GM23248 (cell line): ENCODE measurements around the gene IFNA2. TPM values are rescaled to one million over a fixed set of nuclear protein-coding genes. Genes with fewer than 3 reads are reported as not detected.
A peak's percentile ranks its signal among the peaks of the same experiment; 100 is the strongest.
"Not testable (repeated sequence)": the region's sequence is repeated elsewhere in the genome, so short reads cannot be mapped to it uniquely, and the experiment has no call there.

Experiments
- DNase-seq: peaks from one replicate; pipeline ENCODE4 v3.0.0-alpha.2; 2015
- H2AFZ ChIP-seq: fragments of 200-600 bp; sonication (generic); 2 replicates; pipeline ENCODE4 v1.6.1; 2016; ENCODE audit warnings: antibody characterized with exemption
- H3F3A ChIP-seq: fragments of 200-600 bp; sonication (generic); 2 replicates; pipeline ENCODE4 v1.6.1; 2016; ENCODE audit warnings: mild to moderate bottlenecking, antibody characterized with exemption, mixed run types; ENCODE audit not compliant: insufficient read depth
- H3K27ac ChIP-seq: fragments of 200-600 bp; sonication (generic); 2 replicates; pipeline ENCODE4 v1.5.1; 2016; ENCODE audit warnings: mild to moderate bottlenecking
- H3K27me3 ChIP-seq: fragments of 200-600 bp; sonication (generic); replicated peaks from 2 replicates; pipeline ENCODE4 v1.6.1; 2016; ENCODE audit warnings: mild to moderate bottlenecking; ENCODE audit not compliant: insufficient read depth
- H3K36me3 ChIP-seq: fragments of 200-600 bp; sonication (generic); 2 replicates; pipeline ENCODE4 v1.6.1; 2016; ENCODE audit warnings: low read depth, mild to moderate bottlenecking
- H3K4me1 ChIP-seq: fragments of 200-600 bp; sonication (generic); 2 replicates; pipeline ENCODE4 v1.6.1; 2016; ENCODE audit warnings: mild to moderate bottlenecking; ENCODE audit not compliant: insufficient read depth
- H3K4me2 ChIP-seq: fragments of 200-600 bp; sonication (generic); one replicate; pipeline ENCODE4 v1.6.1; 2016; ENCODE audit warnings: mild to moderate bottlenecking; ENCODE audit not compliant: unreplicated experiment
- H3K4me3 ChIP-seq: fragments of 200-600 bp; sonication (generic); 2 replicates; pipeline ENCODE4 v1.5.1; 2016; ENCODE audit warnings: mild to moderate bottlenecking
- H3K79me2 ChIP-seq: fragments of 200-600 bp; sonication (generic); 2 replicates; pipeline ENCODE4 v1.6.1; 2016; ENCODE audit warnings: mild to moderate bottlenecking; ENCODE audit not compliant: insufficient read depth
- H3K9ac ChIP-seq: fragments of 200-600 bp; sonication (generic); 2 replicates; pipeline ENCODE4 v1.6.1; 2016; ENCODE audit warnings: mild to moderate bottlenecking
- H3K9me2 ChIP-seq: fragments of 200-600 bp; sonication (generic); 2 replicates; pipeline ENCODE4 v1.6.1; 2016; ENCODE audit warnings: mixed run types, mild to moderate bottlenecking, moderate library complexity; ENCODE audit not compliant: insufficient read depth
- H3K9me3 ChIP-seq: fragments of 200-600 bp; sonication (generic); one replicate; pipeline ENCODE4 v1.6.1; 2017; ENCODE audit warnings: low read depth
- H4K20me1 ChIP-seq: fragments of 200-600 bp; sonication (generic); 2 replicates; pipeline ENCODE4 v1.6.0; 2016; ENCODE audit not compliant: insufficient read depth
- EZH2 ChIP-seq: fragments of 200-600 bp; sonication (generic); IDR thresholded peaks from 2 replicates; pipeline ENCODE4 v1.6.1; 2018; ENCODE audit warnings: antibody characterized with exemption, mild to moderate bottlenecking; ENCODE audit not compliant: insufficient read depth, poor library complexity, severe bottlenecking
- EZH2phosphoT487 ChIP-seq: fragments of 200-600 bp; sonication (generic); IDR thresholded peaks from 2 replicates; pipeline ENCODE4 v1.6.1; 2018; ENCODE audit warnings: antibody characterized with exemption, moderate library complexity, mild to moderate bottlenecking, low read depth; ENCODE audit not compliant: insufficient read depth
- WGBS, 2 experiments: methylation state at CpG; one replicate each; pipeline ENCODE4 v1.1.6; 2015 to 2017; ENCODE audit warnings: low lambda C conversion rate in 2 of 2, low coverage in 1 of 2; ENCODE audit errors: missing lambda C conversion rate in 2 of 2; 5-methylcytosine and 5-hydroxymethylcytosine counted together
- in situ Hi-C: fragments of 300-500 bp; cut with MboI; formaldehyde crosslinking; loops from 2 replicates; pipeline ENCODE4 v1.15.0; 2020
- polyA plus RNA-seq: library from polyadenylated mRNA; unstranded; fragments of >200 nt; fragmentation: Nextera tagmentation; extraction: Ambion mirVana; gene quantifications from 2 replicates; pipeline ENCODE4 v1.2.1, GENCODE V29; 2016
- total RNA-seq: library from RNA; depleted of rRNA; stranded (reverse); fragments of >200 nt; shearing (Covaris generic); gene quantifications from 2 replicates; pipeline ENCODE4 v1.2.3, GENCODE V29; 2014

The IFNA2 gene
- total and polyA plus RNA-seq, 2 experiments from 2014 or later: not detected

- DNase-seq: no peak
- Histone ChIP-seq H3K27ac (no peak within 1 kb of the TSS), H3K4me2 (no peak within 1 kb of the TSS), H2AFZ (no peak within 1 kb of the TSS), H3K9me3 (no peaks in the 10 kb centered on the region), H3K4me3 (no peak within 1 kb of the TSS), H4K20me1 (no peaks in the 10 kb centered on the region), H3K4me1 (no peaks in the 10 kb centered on the region), H3K27me3 (peaks cover 38% of the 10 kb centered on the region), H3F3A (no peaks in the 10 kb centered on the region), H3K9ac (no peak within 1 kb of the TSS), H3K9me2 (no peaks in the 10 kb centered on the region), H3K36me3 (no peaks in the 10 kb centered on the region), H3K79me2 (no peaks in the 10 kb centered on the region)
- WGBS, 2 experiments: 36 to 42% methylated on average over 3 of the region's 3 CpGs
- no peak for TF ChIP-seq EZH2phosphoT487
- no peak for TF ChIP-seq EZH2
- in situ Hi-C loops: no loop called here
These were observed 17.2 kb downstream of the IFNA2 start, which contains the start of gene IFNA13 for GRCh38 chr9:21367957-21368356. TSS of gene IFNA13 (minus strand) at chr9:21368057. CDS start at chr9:21368010, 47 bp downstream.

- H3K79me2 ChIP-seq, H4K20me1 ChIP-seq, H3K27ac ChIP-seq, H3K9me2 ChIP-seq, H3K4me3 ChIP-seq, DNase-seq, H3K9ac ChIP-seq, H3K9me3 ChIP-seq, H2AFZ ChIP-seq, H3K4me2 ChIP-seq, H3F3A ChIP-seq, in situ Hi-C loops, H3K4me1 ChIP-seq, H3K36me3 ChIP-seq: not testable (repeated sequence)
- peaks cover 38% of the 10 kb centered on the region for H3K27me3 ChIP-seq
- WGBS, 2 experiments: 88 to 97% methylated on average over 1 of the region's 2 CpGs
These were observed 18.0 kb downstream of the IFNA2 start for GRCh38 chr9:21367169-21367568.

GRCh38 chr9:21362287-21362686 lies 22.9 kb downstream of the IFNA2 start:
- TF ChIP-seq EZH2phosphoT487 (no peak), EZH2 (no peak)
- H3K27ac ChIP-seq: no peak overlapping the region
- no peaks in the 10 kb centered on the region for H3K36me3 ChIP-seq
- no peak overlapping the region for H3K4me3 ChIP-seq
- H2AFZ ChIP-seq: no peak overlapping the region
- no peaks in the 10 kb centered on the region for H3K79me2 ChIP-seq
- H3K9me3 ChIP-seq: no peaks in the 10 kb centered on the region
- no peak overlapping the region for H3K9ac ChIP-seq
- H4K20me1 ChIP-seq: no peaks in the 10 kb centered on the region
- no peaks in the 10 kb centered on the region for H3F3A ChIP-seq
- H3K4me1 ChIP-seq: no peaks in the 10 kb centered on the region
- no peaks in the 10 kb centered on the region for H3K9me2 ChIP-seq
- in situ Hi-C loops: no loop called here
- DNase-seq: no peak
- 71 to 75% methylated on average over 8 of the region's 8 CpGs for WGBS, 2 experiments
- H3K27me3 ChIP-seq: peaks cover 46% of the 10 kb centered on the region
- no peak overlapping the region for H3K4me2 ChIP-seq

GRCh38 chr9:21357479-21358460 lies 27.4 kb downstream of the IFNA2 start:
- Histone ChIP-seq H4K20me1 (no peaks in the 10 kb centered on the region), H3K9me3 (no peaks in the 10 kb centered on the region), H3K36me3 (no peaks in the 10 kb centered on the region), H3K4me3 (peak overlapping the region; percentile 48), H3F3A (no peaks in the 10 kb centered on the region), H3K27me3 (peaks cover 39% of the 10 kb centered on the region), H3K79me2 (no peaks in the 10 kb centered on the region), H3K9ac (no peak overlapping the region), H3K4me2 (peak overlapping the region; percentile 37), H2AFZ (peak overlapping the region; percentile 78), H3K4me1 (no peaks in the 10 kb centered on the region), H3K27ac (no peak overlapping the region), H3K9me2 (no peaks in the 10 kb centered on the region)
- TF ChIP-seq EZH2 (no peak), EZH2phosphoT487 (no peak)
- peak; percentile 9 for DNase-seq
- 19 to 20% methylated on average over 7 of the region's 7 CpGs for WGBS, 2 experiments
- in situ Hi-C loops: no loop called here
